ENCODE data around the gene IGF2BP1. TPM values are rescaled to one million over a fixed set of nuclear protein-coding genes. Genes with fewer than 3 reads are reported as not detected.

Gene IGF2BP1
- 30.6 and 49.0 TPM in 2 replicates for total RNA-seq

GRCh38 chr17:48997103-48997826 lies at the start of gene IGF2BP1:
TSS of gene IGF2BP1 (plus strand) at chr17:48997385. CDS start at chr17:48997746, 361 bp downstream.

Small RNA genes within 50 kb of the gene (small RNA-seq; reads per million reads assigned to genes)
- gene RF00017 (ENCODE audit: low replicate concordance) = not detected
- not detected for gene RF01210 (ENCODE audit: low replicate concordance)
- gene RNU1-42P (ENCODE audit: low replicate concordance) = 1.2 reads per million, percentile 51 among the genes with 10 or more reads in this experiment
- not detected for gene RNU6-826P (ENCODE audit: low replicate concordance)

Other genes with a start within 250 kb of the IGF2BP1 start
- gene TTLL6, start 180.2 kb upstream of the IGF2BP1 start, total RNA-seq = under 0.01 and 0.44 TPM in 2 replicates
- gene CALCOCO2, start 166.3 kb upstream of the IGF2BP1 start, total RNA-seq = 61.6 and 108 TPM in 2 replicates
- gene ATP5MC1, start 104.6 kb upstream of the IGF2BP1 start, total RNA-seq = 24.5 and 101 TPM in 2 replicates
- 107 and 154 TPM in 2 replicates for gene UBE2Z, start 89.0 kb upstream of the IGF2BP1 start, total RNA-seq
- 101 and 107 TPM in 2 replicates for gene SNF8, start 52.5 kb upstream of the IGF2BP1 start, total RNA-seq
- gene GIP, start 28.8 kb upstream of the IGF2BP1 start, total RNA-seq = not detected in 2 replicates
- 0.66 and 2.4 TPM in 2 replicates for gene B4GALNT2, start 135.4 kb downstream of the IGF2BP1 start, total RNA-seq
- 0.14 and 0.66 TPM in 2 replicates for gene GNGT2, start 213.2 kb downstream of the IGF2BP1 start, total RNA-seq
- gene ABI3, start 213.3 kb downstream of the IGF2BP1 start, total RNA-seq = 0.66 and 3.6 TPM in 2 replicates
- 0.66 and 1.3 TPM in 2 replicates for gene PHOSPHO1, start 233.4 kb downstream of the IGF2BP1 start, total RNA-seq

Data from placental pericyte (primary cell).